GM19452 (cell line): ENCODE results near the gene ARHGEF37.
"Not testable (repeated sequence)": the region's sequence is repeated elsewhere in the genome, so short reads cannot be mapped to it uniquely, and the experiment has no call there.

Source experiments
- ATAC-seq: cut with Tn5 transposase; IDR thresholded peaks from one replicate; pipeline ENCODE4 v1.9.1; 2021; ENCODE audit not compliant: unreplicated experiment

The ARHGEF37 gene

DNA sequence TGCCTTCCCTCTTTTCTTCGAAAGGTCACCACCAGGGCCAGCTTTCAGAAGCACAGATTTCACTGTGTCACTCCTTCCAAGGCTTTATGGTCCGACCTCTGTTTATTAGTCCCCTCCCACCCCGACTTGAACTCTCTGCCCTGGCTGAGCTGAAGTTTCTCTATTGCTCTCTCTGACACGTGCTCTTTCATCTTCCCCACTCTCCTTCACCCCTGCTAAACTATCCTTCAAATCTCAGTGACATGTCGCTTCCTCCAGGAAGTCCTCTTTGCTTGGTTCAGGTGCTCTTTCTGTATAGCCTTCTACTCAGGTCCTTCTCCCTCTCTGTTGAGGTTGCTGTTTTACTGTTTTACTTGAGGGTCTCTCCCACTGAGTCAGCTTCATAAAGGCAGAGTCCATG, 64.4 kb downstream of the ARHGEF37 start:
- no peak for ATAC-seq

DNA sequence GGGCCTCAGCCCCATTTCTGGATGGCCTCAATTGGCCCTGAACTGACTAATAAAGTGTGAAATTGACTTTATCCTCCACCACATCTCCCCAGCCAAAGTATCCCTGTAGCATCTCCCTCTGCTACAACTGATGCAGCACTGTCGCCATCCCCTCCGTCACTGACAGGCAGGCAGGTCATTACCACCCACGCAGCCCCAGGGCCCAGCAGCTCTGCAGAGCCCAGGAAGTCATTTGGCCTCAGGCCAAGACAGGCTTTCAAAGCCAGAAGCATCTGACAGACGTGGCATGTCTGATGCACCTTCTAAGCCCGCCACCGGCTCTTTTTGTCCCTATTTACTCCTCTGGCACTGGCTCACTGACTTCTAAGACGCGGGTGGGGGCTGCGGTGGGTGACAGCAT, 65.3 kb downstream of the ARHGEF37 start:
- ATAC-seq, result no peak

DNA sequence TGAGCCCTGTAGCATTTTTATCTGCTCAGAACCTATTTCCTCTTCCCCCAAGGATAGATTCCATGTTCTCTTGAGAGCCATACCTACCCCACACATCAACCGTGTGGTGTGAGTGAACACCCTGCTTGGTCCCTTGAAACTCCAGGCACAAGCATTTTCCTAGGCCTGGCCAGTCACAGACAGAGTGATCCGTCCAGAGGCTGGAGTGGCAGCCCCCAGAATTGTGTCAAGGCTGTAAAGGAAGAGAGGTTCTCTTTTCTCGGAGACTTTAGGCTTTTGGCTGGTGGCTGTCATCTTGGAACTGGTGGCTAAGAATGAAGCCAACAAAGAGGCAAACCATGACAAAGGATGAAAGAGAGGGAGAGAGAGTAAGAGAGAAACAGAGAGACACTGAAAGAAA, 66.0 kb downstream of the ARHGEF37 start:
- ATAC-seq, result no peak

DNA sequence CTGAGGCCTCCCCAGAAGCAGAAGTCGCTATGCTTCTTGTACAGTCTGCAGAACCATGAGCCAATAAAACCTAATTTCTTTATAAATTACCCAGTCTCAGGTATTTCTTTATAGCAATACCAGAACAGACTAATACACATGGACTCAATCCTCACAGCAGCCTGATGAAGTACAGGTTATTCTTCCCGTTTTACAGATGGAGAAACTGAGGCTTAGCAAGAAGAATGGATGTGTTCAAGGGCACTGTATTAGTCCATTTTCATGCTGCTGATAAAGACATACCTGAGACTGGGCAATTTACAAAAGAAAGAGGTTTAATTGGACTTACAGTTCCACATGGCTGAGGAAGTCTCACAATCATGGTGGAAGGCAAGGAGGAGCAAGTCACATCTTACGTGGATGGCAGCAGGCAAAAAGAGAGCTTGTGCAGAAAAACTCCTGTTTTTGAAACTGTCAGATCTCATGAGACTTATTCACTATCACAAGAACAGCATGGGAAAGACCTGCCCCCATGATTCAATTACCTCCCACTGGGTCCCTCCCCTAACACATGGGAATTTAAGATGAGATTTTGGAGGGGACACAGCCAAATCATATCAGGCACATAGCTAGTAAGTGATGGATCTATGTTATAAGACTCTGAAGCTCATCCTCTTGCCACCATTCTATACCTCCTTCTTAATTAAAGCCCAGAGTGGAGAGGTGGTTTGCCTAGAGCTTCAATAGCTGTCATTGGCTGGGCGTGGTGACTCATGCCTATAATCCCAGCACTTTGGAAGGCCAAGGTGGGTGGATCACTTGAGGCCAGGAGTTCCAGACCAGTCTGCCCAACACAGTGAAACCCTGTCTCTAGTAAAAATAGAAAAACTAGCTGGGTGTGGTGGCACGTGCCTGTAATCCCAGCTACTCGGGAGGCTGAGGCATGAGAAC, 67.4 kb downstream of the ARHGEF37 start:
- not testable (repeated sequence) for ATAC-seq

DNA sequence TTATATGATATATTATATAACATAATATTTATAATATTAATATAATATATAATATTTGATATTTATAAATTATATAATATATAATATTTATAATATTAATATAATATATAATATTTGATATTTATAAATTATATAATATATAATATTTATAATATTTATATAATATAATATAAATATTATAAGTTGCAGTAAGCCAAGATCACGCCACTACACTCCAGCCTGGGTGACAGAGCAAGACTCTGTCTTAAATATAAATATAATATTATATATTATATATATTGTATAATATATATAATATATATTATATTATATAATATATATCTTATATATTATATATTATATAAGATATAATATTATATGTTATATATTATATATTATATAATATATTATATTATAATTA, 68.4 kb downstream of the ARHGEF37 start:
- ATAC-seq, result not testable (repeated sequence)

DNA sequence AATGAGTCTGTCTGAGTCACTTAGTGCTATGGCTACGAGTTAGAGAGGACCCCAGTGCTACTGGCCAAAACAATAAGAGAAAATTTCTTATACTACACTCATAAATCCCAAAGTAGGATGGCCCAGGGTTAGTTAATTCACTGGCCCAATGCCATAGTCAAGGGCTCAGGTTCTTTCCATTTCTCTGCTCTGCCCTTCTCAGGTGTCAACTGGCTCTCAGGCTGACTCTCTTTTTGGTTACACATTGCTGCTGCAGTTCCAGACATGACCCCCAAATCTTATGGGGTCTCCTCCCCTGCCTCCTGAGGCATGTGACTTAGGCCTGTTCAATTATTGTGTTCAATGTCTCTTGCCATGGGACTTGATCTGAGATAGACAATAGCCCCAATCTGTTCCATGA, 70.4 kb downstream of the ARHGEF37 start:
- no peak for ATAC-seq

DNA sequence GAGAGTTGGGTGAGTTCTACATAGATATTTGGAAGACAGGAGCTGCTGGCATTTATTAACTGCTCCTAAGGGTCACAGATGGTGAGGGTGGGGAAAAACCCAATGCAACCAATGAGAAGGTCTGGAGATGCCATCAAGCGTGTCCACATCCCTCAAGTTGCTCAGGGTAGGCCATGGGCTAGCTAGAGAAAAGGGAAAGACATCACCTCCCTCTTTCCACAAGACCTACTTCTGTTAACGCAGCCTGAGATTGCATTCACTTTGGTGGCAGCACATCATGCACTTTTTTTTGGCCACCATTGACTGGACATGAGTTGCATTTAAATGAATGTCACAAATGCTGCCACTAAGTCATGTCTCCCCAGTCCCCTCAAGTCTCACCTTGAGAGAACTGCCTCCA, 71.4 kb downstream of the ARHGEF37 start:
- no peak for ATAC-seq

DNA sequence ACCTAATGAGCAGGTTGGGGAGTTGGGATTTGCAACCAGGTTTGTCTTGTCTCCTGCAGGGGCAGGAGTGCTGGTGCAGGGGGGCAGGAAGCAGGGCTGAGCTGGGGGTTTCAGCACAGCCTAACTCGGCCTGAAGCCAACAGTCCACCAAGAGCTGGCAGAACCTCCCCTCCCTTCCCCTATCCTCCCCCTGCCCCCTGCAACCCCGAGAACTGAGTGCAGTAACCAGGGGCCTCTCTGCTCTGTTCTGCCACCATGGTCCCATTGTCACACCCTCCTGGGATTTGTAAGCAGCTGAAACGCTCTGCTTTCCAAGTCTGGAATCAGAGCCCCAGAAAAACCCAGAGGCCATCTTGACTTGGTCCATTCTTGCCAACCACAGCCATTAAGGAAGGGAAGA, 72.9 kb downstream of the ARHGEF37 start:
- no peak for ATAC-seq

DNA sequence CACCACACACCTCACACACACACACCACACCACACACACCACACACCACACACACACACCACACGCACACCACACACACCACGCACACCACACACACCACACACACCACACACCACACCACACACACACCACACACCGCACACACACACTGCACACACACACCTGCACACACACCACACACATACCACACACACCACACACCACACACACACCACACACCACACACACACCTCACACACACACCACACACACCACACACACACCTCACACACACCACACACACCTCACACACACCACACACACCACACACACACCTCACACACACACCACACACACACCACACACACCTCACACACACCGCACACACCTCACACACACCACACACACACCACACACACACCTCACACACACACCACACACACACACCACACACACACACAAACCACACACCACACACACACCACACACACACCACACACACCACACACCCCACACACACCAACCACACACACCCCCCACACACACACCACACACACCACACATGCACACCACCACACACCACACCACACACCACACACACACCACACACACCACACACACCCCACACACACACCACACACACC, 73.7 kb downstream of the ARHGEF37 start:
- ATAC-seq, result no peak

DNA sequence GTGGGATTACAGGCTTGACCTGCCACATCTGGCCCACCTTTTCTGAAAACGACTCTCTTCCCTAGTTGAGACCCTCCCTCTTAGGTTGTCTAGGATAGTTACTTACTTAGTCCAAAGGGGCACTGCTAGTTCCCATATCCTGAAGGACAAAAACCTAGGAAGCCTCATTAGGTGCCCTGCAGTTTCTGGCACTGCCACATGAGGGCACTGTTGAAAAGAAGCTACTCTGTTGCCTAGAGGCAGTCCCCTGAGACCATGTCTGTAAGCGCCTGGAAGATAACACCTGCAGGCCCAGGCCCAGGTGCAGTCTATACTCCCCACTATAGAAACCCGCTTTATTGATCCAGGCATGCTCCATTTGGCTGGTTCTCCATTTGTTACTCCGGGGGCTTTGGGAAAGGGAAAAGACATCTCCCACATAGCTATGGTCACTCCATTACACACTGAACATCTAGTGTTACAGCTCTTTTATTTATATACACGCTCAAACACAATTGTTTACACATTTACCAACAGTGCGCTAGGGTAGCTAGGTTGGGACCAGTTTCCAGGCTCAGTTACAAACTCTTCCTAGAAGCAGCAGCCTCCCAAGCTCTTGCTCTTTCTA, 75.4 kb downstream of the ARHGEF37 start:
- ATAC-seq, result no peak

DNA sequence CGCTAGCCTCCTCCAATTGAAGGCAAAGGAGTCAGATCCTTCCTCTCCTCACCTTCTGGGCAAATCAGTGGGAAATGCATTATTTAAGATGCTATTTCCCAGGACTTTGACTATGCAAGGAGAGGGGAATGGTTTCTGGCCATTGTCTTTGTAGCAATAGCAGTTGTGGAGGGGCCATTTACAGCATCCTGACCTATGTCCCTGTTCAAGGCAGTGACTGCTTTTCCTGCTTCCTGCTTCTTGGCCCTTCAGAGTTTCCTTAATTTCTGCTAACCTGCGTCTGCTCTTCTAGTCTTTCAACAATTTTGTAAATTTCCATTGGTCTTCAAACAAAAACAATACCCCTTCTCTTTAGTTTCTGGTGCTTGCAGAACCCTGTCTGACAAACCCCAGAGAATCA, 76.0 kb downstream of the ARHGEF37 start:
- no peak for ATAC-seq

DNA sequence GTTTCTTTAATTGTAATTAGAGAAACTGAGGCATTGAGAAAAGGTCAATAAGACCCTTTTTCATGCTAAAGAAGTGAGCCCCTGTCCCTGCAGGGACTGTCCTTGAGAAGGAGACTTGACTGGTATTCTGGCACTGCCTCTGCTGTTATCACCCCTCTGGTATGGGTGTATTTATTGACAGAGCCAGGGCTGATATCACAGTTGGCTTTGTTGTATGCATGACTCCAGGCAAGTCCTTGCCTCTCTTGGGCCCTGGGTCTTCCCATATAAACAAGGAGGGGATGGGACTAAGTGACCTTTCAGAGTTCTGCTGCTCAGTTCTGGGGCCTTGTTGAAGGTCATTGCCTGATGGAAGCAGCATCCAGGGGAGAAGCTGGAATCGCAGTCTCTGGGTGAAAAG, 77.0 kb downstream of the ARHGEF37 start:
- ATAC-seq, result no peak

DNA sequence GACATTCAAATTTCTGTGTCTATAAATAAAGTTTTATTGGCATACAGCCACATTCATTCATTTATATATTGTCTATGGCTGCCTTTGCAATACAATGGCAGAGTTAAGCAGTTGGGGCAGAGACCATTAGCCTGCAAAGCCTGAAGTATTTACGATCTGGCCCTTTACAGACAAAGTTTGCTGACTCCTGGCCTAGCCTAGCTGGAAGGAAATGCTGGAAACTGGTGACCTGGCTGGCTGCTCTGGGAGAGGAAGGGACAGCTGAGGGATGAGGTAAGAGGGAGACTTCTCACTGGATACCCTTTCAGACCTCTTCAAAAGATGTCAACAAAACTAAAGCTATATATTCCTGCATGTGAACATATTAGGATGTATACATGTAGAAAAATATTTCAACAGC, 82.8 kb downstream of the ARHGEF37 start:
- no peak for ATAC-seq

DNA sequence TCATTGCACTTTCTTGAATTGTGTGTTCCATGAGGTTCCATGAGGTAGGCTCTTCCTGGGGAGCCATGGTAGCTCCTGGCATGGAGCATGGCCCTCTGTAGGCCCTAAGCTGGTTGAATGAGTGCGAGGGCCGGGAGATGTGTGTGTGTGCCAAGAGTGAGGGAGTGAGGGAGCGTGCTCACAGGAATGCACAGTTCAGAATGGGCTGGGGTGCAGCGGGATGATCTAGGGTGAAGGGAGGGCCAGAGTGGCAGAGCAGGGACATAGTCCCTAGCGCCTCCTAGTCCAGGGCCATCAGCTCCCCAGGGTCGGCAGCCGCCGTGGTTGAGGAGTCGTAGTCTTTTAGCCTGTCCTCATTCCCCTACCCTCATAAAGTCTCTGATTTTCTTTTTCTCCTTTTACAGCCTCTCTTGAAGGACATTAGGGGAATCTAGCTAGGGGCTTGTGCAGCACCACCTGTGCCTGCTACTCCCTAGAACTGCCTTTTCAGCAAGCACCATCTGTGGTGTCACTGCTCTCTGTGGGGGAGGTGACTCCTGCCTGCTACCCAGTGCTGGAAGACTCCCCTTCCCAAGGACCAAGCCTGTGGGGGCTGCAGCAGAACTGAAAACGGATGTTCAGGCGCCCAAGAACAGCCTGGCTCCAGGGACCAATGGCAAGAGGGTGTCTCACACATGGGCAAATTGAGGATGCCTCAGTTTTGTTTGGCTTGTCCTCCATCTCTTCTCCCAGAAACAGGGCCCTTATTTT, 83.5 kb downstream of the ARHGEF37 start:
- no peak for ATAC-seq

DNA sequence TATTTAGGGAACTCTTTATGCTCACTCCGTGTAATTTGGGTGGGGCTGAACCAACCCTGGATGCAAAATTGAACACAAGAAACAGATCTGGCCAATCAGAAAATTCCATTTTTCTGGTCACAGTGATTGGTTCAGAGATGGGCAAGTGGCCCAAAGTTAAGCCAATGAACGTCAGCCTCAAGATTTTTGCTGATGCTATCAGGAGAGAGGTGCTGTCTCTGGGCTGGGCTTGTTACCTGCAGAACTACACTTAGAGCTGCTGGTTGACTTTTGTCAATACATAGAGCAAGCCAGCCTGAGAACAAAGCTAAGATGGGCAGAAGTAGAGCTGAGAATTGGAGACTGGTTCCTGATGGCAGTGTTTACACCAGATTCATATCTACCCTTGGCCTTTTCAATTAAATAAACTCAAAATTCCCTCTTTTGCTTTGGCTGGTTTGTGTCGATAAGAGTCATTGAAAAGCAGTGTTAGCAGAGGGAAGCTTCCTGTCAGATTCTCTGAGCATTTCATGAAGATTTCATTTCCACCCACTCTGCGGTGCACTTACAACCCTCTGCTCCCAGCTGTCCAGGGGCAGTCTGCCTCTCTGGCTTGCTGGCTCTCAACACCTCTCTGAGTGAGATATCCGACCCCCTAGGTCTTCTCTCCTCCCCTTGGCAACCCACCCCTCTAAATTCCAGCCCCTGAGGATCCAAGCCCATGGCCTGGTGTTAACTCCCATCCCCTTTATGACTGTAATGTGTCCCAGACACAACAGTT, 84.3 kb downstream of the ARHGEF37 start:
- ATAC-seq, result no peak

DNA sequence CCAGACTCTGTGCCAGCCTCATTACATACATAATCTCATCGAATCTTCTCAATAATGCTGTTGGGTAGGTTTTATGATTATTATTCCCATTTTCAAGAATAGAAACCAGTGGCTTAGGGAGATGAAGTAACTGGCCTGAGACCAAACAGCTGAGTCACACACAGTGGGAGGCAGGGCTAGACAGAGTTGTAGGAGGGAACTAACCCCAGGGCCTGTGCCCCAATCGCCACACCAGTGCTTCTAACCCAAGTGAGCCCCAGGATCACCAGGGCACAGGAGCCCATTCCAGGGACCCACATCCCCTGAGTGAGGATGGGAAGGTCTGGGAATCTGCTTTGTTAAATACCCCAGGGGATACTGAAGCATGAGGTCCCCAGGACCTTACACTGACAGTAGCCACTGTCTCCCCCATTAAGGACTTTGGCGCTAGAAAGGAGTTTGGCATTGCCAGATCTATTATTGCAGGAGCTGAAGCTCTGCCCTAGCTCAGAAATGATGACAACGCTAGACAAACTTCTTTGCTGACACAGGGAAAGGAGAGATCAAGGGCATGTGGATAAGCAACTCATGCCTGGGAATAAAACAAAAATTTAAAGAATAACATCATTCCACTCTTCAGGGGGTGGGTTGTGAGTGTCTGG, 85.0 kb downstream of the ARHGEF37 start:
- ATAC-seq, result no peak

DNA sequence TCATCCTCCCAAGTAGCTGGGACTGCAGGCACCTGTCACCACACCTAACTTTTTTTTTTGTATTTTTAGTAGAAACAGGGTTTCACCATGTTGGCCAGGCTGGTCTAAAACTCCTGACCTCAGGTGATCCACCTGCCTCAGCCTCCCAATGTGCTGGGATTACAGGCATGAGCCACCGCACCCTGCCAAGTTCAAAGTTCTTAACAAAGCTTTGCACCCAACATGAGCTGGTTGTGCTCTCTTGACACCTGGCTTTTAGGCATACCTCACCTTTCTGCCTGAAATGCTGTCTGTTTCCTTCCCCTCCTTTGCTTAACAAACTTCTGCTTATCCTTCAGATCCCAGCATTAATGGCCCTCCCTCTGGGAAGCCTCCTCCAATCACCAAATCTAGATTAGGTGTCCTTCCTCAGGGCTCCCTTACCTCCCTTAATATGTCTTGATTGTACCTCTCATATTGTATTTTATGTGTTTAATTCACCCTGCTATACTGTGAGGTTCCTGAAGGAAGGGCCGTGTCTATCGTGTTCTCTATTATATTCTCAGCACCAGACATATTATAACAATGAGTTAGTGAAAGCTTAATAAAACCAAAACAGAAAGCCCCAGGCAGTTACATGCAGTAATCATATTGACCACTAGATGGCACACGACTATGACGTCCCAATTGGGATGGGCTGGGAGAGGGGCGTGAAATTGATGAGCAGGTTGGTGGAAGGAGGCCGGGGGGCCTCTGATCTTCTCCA, 86.0 kb downstream of the ARHGEF37 start:
- ATAC-seq, result peak; percentile 63

DNA sequence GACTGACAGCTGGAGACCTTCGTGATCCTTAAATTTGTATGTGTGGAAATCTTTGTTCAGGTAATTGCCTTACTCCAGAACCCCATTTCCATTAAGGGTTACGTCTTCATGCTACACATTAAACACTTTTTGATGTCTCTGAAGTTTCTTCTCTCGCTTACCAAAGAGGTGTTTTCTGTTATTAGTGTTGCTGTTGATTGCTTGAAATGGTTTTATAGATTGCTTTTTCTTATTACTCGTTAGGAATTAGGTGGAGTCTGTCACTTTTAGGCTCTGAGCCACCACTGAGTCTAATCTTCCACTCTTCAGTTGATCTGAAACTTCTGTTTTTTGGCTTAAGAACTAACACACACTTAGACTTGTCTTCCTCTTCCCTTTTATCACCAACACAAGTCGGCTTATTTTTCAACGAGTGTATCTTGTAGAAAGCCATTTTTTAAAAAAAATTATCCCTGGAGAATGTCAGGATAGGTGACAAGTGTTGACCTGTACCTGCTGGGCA, 86.6 kb downstream of the ARHGEF37 start:
- ATAC-seq, result no peak

DNA sequence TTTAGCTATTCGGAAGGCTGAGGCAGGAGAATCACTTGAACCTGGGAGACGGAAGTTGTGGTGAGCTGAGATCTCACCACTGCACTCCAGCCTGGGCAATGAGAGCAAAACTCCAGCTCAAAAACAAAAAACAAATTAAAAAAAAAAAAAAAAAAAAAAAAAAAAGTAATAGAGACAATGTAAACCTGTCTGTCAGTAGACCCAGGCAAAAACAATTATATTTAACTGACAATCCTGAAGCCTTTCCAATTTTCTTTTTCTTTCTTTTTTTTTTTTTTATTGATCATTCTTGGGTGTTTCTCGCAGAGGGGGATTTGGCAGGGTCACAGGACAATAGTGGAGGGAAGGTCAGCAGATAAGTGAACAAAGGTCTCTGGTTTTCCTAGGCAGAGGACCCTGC, 88.0 kb downstream of the ARHGEF37 start:
- not testable (repeated sequence) for ATAC-seq
